HFFc6 (cell line): Measurements from ENCODE around the gene SEMA4C. TPM values are rescaled to one million over a fixed set of nuclear protein-coding genes. Genes with fewer than 3 reads are reported as not detected.
"Not testable (repeated sequence)": the region's sequence is repeated elsewhere in the genome, so short reads cannot be mapped to it uniquely, and the experiment has no call there.

Source experiments
- DNase-seq: peaks from one replicate; pipeline ENCODE4 v3.0.0-alpha.2; 2018
- H3K27ac Mint-ChIP-seq: 2 replicates; pipeline ENCODE4 v1.8.0; 2020; ENCODE audit warnings: mild to moderate bottlenecking, mixed read lengths
- H3K27me3 Mint-ChIP-seq: 2 replicates; pipeline ENCODE4 v1.8.0; 2021; ENCODE audit warnings: mild to moderate bottlenecking, moderate library complexity, mixed read lengths; ENCODE audit not compliant: insufficient read depth
- H3K36me3 Mint-ChIP-seq: 2 replicates; pipeline ENCODE4 v1.8.0; 2021; ENCODE audit warnings: low read depth, mixed read lengths
- H3K4me1 Mint-ChIP-seq: 2 replicates; pipeline ENCODE4 v1.8.0; 2020; ENCODE audit warnings: low read depth, mixed read lengths
- H3K4me3 Mint-ChIP-seq: 2 replicates; pipeline ENCODE4 v1.8.0; 2020; ENCODE audit warnings: mild to moderate bottlenecking, moderate library complexity, mixed read lengths
- H3K9me3 Mint-ChIP-seq: 2 replicates; pipeline ENCODE4 v1.8.0; 2020; ENCODE audit warnings: mild to moderate bottlenecking, mixed read lengths
- total RNA-seq, 6 experiments: library from RNA; stranded (reverse); fragmentation: NEBNext Ultra II Directional; extraction: Animal tissue kit (Norgen Biotek cat#: 25700); gene quantifications; 2 replicates in 1 of 6; 3 replicates in 5 of 6; pipeline ENCODE4 v1.2.3, GENCODE V29; 2021
- TF ChIP-seq, protein P1 (sequence below): fragments of 200-600 bp; sonication (generic); IDR thresholded peaks from 2 replicates; pipeline ENCODE4 v1.5.0; 2021; ENCODE audit warnings: antibody characterized with exemption, mild to moderate bottlenecking

The SEMA4C gene
- total RNA-seq, 6 experiments from 2014 or later = 11.6 to 13.7 (median 12.7) TPM

DNA sequence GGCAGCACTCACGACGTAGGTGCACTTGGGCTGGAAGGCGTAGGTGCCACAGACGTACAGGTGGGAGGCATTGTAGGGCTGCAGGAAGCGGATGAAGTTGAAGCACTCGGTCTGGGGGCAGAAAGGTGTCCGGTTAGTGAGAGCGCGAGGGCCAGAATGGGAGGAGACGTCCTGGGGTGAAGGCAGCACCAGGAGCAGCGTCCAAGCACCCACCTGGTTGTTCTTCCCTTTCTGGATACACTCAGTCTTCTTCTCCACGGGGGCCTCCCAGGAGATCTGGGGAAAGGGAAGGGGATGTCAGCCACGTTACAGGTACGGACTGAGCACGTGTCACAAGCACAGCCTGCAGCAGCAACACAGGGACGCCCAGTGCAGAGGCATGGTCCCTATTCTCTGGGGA, 4.2 kb downstream of the SEMA4C start:
- Mint-ChIP-seq H3K9me3 (no peaks in the 10 kb centered on the region), H3K27me3 (peaks cover 2% of the 10 kb centered on the region), H3K27ac (no peak overlapping the region), H3K4me1 (peaks cover 21% of the 10 kb centered on the region), H3K4me3 (no peak overlapping the region), H3K36me3 (0 out of 2 replicates have a peak, but pooled peaks cover 5% of the 10 kb centered on the region)
- TF ChIP-seq, protein P1, sequence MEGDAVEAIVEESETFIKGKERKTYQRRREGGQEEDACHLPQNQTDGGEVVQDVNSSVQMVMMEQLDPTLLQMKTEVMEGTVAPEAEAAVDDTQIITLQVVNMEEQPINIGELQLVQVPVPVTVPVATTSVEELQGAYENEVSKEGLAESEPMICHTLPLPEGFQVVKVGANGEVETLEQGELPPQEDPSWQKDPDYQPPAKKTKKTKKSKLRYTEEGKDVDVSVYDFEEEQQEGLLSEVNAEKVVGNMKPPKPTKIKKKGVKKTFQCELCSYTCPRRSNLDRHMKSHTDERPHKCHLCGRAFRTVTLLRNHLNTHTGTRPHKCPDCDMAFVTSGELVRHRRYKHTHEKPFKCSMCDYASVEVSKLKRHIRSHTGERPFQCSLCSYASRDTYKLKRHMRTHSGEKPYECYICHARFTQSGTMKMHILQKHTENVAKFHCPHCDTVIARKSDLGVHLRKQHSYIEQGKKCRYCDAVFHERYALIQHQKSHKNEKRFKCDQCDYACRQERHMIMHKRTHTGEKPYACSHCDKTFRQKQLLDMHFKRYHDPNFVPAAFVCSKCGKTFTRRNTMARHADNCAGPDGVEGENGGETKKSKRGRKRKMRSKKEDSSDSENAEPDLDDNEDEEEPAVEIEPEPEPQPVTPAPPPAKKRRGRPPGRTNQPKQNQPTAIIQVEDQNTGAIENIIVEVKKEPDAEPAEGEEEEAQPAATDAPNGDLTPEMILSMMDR = no peak
- DNase-seq = no peak

DNA sequence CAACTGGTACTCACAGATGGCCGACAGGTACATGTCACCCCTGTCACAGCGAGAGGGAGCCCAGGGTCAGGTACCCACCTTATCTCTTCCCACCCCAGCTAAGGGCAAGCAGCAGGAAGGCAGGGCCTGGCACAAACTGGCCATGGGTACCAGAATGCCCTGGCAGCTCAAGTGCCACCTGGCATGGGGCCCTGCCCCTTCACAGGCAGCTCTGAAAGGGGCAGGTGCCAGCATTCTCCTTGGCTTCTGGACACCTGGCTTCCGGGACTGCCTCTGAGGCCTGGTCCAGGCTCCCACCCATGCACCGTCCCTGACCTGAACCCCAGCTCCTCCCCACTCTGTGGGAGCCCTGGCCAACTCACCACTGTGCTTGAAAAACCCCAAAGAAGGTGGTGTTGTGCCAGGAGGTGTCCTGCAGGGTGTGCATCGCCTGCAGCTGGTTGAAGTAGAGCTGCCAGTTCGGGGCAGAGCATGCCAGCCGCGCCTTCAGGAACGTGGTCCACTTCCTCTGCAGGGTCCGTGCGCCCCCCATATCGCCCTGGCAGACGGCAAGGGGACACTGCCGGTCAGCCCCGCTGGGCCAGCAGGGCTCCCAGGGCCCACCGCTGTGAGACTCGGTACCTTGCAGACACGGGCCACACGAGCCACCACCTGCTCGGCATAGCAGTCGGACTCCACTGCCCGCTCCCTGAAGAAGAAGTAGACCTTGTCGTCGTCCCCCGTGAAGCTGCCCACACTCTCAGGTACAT, 5.4 kb downstream of the SEMA4C start:
- Mint-ChIP-seq H3K9me3 (no peaks in the 10 kb centered on the region), H3K4me3 (no peak overlapping the region), H3K4me1 (peaks cover 21% of the 10 kb centered on the region), H3K27me3 (peaks cover 3% of the 10 kb centered on the region), H3K27ac (no peak overlapping the region), H3K36me3 (peaks cover 5% of the 10 kb centered on the region; the same call in 1 of the 2 replicates)
- DNase-seq = no peak
- TF ChIP-seq, protein P1 = no peak

DNA sequence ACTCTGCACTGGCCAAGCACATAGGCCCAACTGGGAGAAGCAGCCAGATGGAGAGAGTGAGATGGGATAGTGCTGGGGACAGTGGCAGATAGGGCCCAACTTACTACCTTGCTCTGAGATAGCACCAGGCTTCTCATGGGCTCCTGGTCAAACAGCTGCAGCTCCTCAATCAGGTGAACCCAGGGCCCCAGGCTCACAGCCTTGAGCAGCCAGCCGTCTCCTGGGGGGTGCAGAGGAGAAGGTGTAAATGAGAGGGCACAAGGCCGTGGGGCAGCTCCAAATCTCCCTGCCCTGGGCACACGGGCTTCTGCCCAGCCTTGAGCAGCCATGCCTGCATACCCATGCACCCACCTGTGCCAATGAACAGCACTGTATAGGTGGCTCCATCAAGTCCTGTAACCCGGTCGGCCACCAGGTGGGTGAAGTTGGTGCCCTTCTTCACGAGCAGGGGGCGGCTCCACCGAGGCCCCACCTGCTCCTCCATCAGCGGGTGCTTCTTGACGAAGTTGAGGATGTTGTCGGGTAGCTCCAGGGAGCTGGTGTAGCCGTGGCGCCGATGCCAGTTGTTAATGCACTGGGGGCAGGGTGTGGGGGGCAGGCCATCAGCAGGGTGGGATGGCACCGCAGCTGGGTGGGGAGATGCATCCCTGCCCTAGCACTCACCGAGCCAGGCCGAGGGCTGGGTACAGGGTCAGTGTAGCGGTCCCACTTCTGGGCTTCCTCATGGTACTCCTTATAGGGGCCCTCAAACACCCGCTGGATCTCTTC, 6.1 kb downstream of the SEMA4C start:
- Mint-ChIP-seq H3K27me3 (peaks cover 3% of the 10 kb centered on the region), H3K9me3 (no peaks in the 10 kb centered on the region), H3K4me1 (peaks cover 21% of the 10 kb centered on the region), H3K27ac (no peak overlapping the region), H3K36me3 (peaks cover 5% of the 10 kb centered on the region; the same call in 1 of the 2 replicates), H3K4me3 (no peak overlapping the region)
- no peak for DNase-seq
- TF ChIP-seq, protein P1 = no peak

DNA sequence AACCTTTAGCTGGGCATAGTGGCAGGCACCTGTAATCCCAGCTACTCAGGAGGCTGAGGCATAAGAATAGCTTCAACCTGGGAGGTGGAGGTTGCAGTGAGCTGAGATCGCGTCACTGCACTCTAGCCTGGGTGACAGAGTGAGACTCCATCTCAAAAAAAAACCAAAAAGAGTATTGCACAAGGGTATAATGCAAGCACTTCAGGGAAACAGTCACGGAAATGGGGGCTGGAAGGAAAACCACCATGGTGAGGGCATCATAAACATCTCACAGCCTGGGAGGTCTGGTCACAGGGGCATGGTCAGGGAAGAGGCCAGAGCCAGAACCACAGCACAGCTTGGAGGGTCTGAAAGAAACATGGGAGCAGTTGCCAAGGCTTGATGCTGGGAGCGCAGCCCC, 6.8 kb downstream of the SEMA4C start:
- not testable (repeated sequence) for H3K27me3 Mint-ChIP-seq, H3K36me3 Mint-ChIP-seq, H3K4me3 Mint-ChIP-seq, H3K9me3 Mint-ChIP-seq, H3K27ac Mint-ChIP-seq, DNase-seq
- H3K4me1 Mint-ChIP-seq = peaks cover 21% of the 10 kb centered on the region

DNA sequence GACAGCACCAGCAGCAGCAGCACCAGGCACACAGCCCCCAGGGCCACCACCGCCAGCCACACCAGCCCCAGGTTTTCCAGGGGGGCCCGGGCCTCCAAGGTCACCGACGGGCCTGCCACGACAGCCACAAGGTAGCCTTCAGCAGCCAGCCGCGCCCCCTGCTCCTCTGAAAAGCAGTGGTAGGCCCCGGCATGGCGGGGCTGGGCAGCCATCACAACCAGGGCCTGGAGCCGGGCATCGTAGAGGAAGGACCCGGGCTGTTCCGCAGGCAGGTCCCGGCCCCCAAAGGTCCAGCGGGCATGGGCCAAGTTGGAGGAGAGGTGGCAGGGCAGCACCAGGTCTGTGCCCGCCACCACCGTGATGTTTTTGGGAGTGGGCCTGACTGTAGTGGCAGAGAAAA, 8.8 kb downstream of the SEMA4C start:
- Mint-ChIP-seq H3K27me3 (peaks cover 3% of the 10 kb centered on the region), H3K9me3 (no peaks in the 10 kb centered on the region), H3K36me3 (peaks cover 5% of the 10 kb centered on the region; the same call in 1 of the 2 replicates), H3K4me3 (no peak overlapping the region), H3K4me1 (peaks cover 17% of the 10 kb centered on the region), H3K27ac (no peak overlapping the region)
- DNase-seq = no peak
- TF ChIP-seq, protein P1 = no peak
